Neural crest cell (in vitro differentiated cells): Measurements from ENCODE around the gene ZNF689. TPM values are rescaled to one million over a fixed set of nuclear protein-coding genes. Genes with fewer than 3 reads are reported as not detected.
A peak's percentile ranks its signal among the peaks of the same experiment; 100 is the strongest.

Experiments used
- DNase-seq: peaks from one replicate; pipeline ENCODE4 v3.0.0; 2021; ENCODE audit warnings: low read depth, mixed read lengths, low spot score
- H3K27ac Mint-ChIP-seq: one replicate; pipeline ENCODE4 v1.8.0; 2021; ENCODE audit warnings: mild to moderate bottlenecking, mixed read lengths; ENCODE audit not compliant: unreplicated experiment
- H3K27me3 Mint-ChIP-seq: 2 replicates; pipeline ENCODE4 v1.8.0; 2021; ENCODE audit warnings: low read depth, mild to moderate bottlenecking, mixed read lengths
- H3K36me3 Mint-ChIP-seq: 2 replicates; pipeline ENCODE4 v1.8.0; 2021; ENCODE audit warnings: low read depth, mild to moderate bottlenecking, mixed read lengths
- H3K4me1 Mint-ChIP-seq: 2 replicates; pipeline ENCODE4 v1.8.0; 2021; ENCODE audit warnings: mixed read lengths
- H3K4me3 Mint-ChIP-seq: one replicate; pipeline ENCODE4 v1.8.0; 2021; ENCODE audit warnings: mild to moderate bottlenecking, mixed read lengths
- H3K9me3 Mint-ChIP-seq: 2 replicates; pipeline ENCODE4 v1.8.0; 2021; ENCODE audit warnings: mixed read lengths
- CTCF ChIP-seq: fragments of 200-600 bp; sonication (generic); conservative IDR thresholded peaks from 2 replicates; pipeline ENCODE4 v1.5.0; 2021; ENCODE audit warnings: antibody characterized with exemption, mild to moderate bottlenecking
- total RNA-seq: library from RNA; stranded (reverse); gene quantifications from 2 replicates; pipeline ENCODE4 v1.2.1, GENCODE V29; 2021

ZNF689 gene
- total RNA-seq, 1 donor from 2014 or later, result 23.0 TPM

- peak; percentile 96 for DNase-seq
- peak; percentile 90 for TF ChIP-seq CTCF
- H3K4me1 Mint-ChIP-seq, result peaks cover 5% of the 10 kb centered on the region
- H3K9me3 Mint-ChIP-seq, result no peaks in the 10 kb centered on the region
- H3K4me3 Mint-ChIP-seq, result peak overlapping the region; percentile 10
- no peaks in the 10 kb centered on the region for H3K36me3 Mint-ChIP-seq
- no peak overlapping the region for H3K27ac Mint-ChIP-seq
- no peaks in the 10 kb centered on the region for H3K27me3 Mint-ChIP-seq
These were observed 18.7 kb upstream of the ZNF689 start for GRCh38 chr16:30628628-30629540.

GRCh38 chr16:30626236-30626635 lies 16.0 kb upstream of the ZNF689 start:
- Mint-ChIP-seq H3K4me1 (peaks cover 10% of the 10 kb centered on the region), H3K9me3 (no peaks in the 10 kb centered on the region), H3K27me3 (no peaks in the 10 kb centered on the region), H3K4me3 (no peak overlapping the region), H3K27ac (no peak overlapping the region), H3K36me3 (no peaks in the 10 kb centered on the region)
- no peak for DNase-seq
- no peak for TF ChIP-seq CTCF

- Mint-ChIP-seq H3K4me1 (peaks cover 16% of the 10 kb centered on the region), H3K9me3 (peaks cover 3% of the 10 kb centered on the region), H3K27ac (peak overlapping the region; percentile 64), H3K27me3 (no peaks in the 10 kb centered on the region), H3K4me3 (no peak overlapping the region), H3K36me3 (no peaks in the 10 kb centered on the region)
- TF ChIP-seq CTCF, result no peak
- DNase-seq, result no peak
These were observed 13.5 kb upstream of the ZNF689 start for GRCh38 chr16:30623536-30624283.

GRCh38 chr16:30622455-30623032 lies 12.4 kb upstream of the ZNF689 start:
- H3K36me3 Mint-ChIP-seq, result no peaks in the 10 kb centered on the region
- TF ChIP-seq CTCF, result no peak
- H3K4me1 Mint-ChIP-seq, result peaks cover 17% of the 10 kb centered on the region
- H3K4me3 Mint-ChIP-seq, result no peak overlapping the region
- peaks cover 4% of the 10 kb centered on the region for H3K9me3 Mint-ChIP-seq
- DNase-seq, result no peak
- H3K27ac Mint-ChIP-seq, result no peak overlapping the region
- no peaks in the 10 kb centered on the region for H3K27me3 Mint-ChIP-seq

- DNase-seq, result no peak
- H3K36me3 Mint-ChIP-seq, result no peaks in the 10 kb centered on the region
- no peaks in the 10 kb centered on the region for H3K27me3 Mint-ChIP-seq
- no peak for TF ChIP-seq CTCF
- H3K27ac Mint-ChIP-seq, result no peak overlapping the region
- H3K4me1 Mint-ChIP-seq, result peaks cover 20% of the 10 kb centered on the region
- peaks cover 4% of the 10 kb centered on the region for H3K9me3 Mint-ChIP-seq
- no peak overlapping the region for H3K4me3 Mint-ChIP-seq
These were observed 11.6 kb upstream of the ZNF689 start for GRCh38 chr16:30621765-30622164.
